SK-N-SH (cell line): Measurements from ENCODE around the gene ALOXE3. TPM values are rescaled to one million over a fixed set of nuclear protein-coding genes. Genes with fewer than 3 reads are reported as not detected.

Source experiments
- CTCF ChIA-PET: fragments of 300-600, 350-600 bp; formaldehyde crosslinking; extraction: SDS; loops from one replicate; lab custom pipeline; 2021; lab: Yijun Ruan, JAX
- POLR2A ChIA-PET: fragments of 350-600 bp; sonication (Branson Sonifier 250); formaldehyde crosslinking; extraction: SDS; loops from one replicate; lab custom pipeline; 2020; ENCODE audit warnings: antibody characterized with exemption, inconsistent platforms; lab: Yijun Ruan, JAX
- DNase-seq: peaks from one replicate; pipeline ENCODE4 v3.0.0; 2012
- H2AFZ ChIP-seq: fragments of 200-600 bp; sonication (generic); 2 replicates; pipeline ENCODE4 v1.8.1; 2016; ENCODE audit warnings: antibody characterized with exemption, mild to moderate bottlenecking, low read depth
- H3F3A ChIP-seq: fragments of 200-600 bp; sonication (generic); replicated peaks from 2 replicates; pipeline ENCODE3; 2016; ENCODE audit warnings: antibody characterized with exemption, mild to moderate bottlenecking; ENCODE audit not compliant: insufficient read depth
- H3K27ac ChIP-seq, 2 experiments: fragments of 200-500 bp in 1 of 2; fragments of 200-600 bp in 1 of 2; sonication (Bioruptor generic) in 1 of 2; sonication (generic), shearing (Covaris generic) in 1 of 2; 2 replicates each; pipeline versions ENCODE4 v1.5.1 to v1.6.1; 2014 to 2016; ENCODE audit warnings: low read depth in 2 of 2, inconsistent platforms in 1 of 2, low read length in 1 of 2, mild to moderate bottlenecking in 1 of 2, mixed read lengths in 1 of 2
- H3K27me3 ChIP-seq: fragments of 200-600 bp; sonication (generic), shearing (Covaris generic); 2 replicates; pipeline ENCODE4 v1.6.1; 2016; ENCODE audit warnings: mixed run types; ENCODE audit not compliant: insufficient read depth
- H3K36me3 ChIP-seq, 2 experiments: fragments of 200-500 bp in 1 of 2; fragments of 200-600 bp in 1 of 2; sonication (Bioruptor generic) in 1 of 2; sonication (generic) in 1 of 2; replicated peaks in 1 of 2; 2 replicates each; pipeline versions ENCODE3 to v1.5.1; 2014 to 2016; ENCODE audit warnings: low read length in 1 of 2, mild to moderate bottlenecking in 1 of 2; ENCODE audit not compliant: insufficient read depth in 2 of 2, control insufficient read depth in 1 of 2
- H3K4me1 ChIP-seq, 2 experiments: fragments of 200-500 bp in 1 of 2; fragments of 200-600 bp in 1 of 2; sonication (Bioruptor generic) in 1 of 2; sonication (generic), shearing (Covaris generic) in 1 of 2; 2 replicates each; pipeline versions ENCODE4 v1.5.1 to v1.6.1; 2014 to 2016; ENCODE audit warnings: low read depth in 1 of 2, low read length in 1 of 2, mixed run types in 1 of 2; ENCODE audit not compliant: insufficient read depth in 2 of 2, control insufficient read depth in 1 of 2
- H3K4me2 ChIP-seq: fragments of 200-600 bp; sonication (generic), shearing (Covaris generic); 2 replicates; pipeline ENCODE4 v1.6.1; 2017; ENCODE audit warnings: mixed run types
- H3K4me3 ChIP-seq, 2 experiments: fragments of 200-500 bp in 1 of 2; fragments of 200-600 bp in 1 of 2; sonication (Bioruptor generic) in 1 of 2; sonication (generic), shearing (Covaris generic) in 1 of 2; 2 replicates each; pipeline versions ENCODE4 v1.5.1 to v1.8.1; 2014 to 2016; ENCODE audit warnings: low read depth in 2 of 2, inconsistent platforms in 1 of 2, low read length in 1 of 2, mild to moderate bottlenecking in 1 of 2, mixed read lengths in 1 of 2, moderate library complexity in 1 of 2
- H3K79me2 ChIP-seq: fragments of 200-600 bp; sonication (generic); 2 replicates; pipeline ENCODE4 v1.8.1; 2017; ENCODE audit warnings: mild to moderate bottlenecking; ENCODE audit not compliant: insufficient read depth
- H3K9ac ChIP-seq: fragments of 200-600 bp; sonication (generic); 2 replicates; pipeline ENCODE4 v1.6.1; 2017; ENCODE audit warnings: mixed run types
- H3K9me2 ChIP-seq: fragments of 200-600 bp; sonication (generic); 2 replicates; pipeline ENCODE4 v1.6.1; 2017; ENCODE audit warnings: mixed run types
- H3K9me3 ChIP-seq: fragments of 200-600 bp; sonication (generic); 2 replicates; pipeline ENCODE4 v1.6.1; 2017; ENCODE audit warnings: mixed run types, mild to moderate bottlenecking, moderate library complexity
- H4K20me1 ChIP-seq: fragments of 200-600 bp; sonication (generic); 2 replicates; pipeline ENCODE4 v1.6.1; 2017; ENCODE audit warnings: mild to moderate bottlenecking, mixed run types; ENCODE audit not compliant: insufficient read depth
- EP300 ChIP-seq, 2 experiments: IDR thresholded peaks; 2 replicates each; pipeline versions ENCODE4 v1.4.0 to v1.6.1; 2012; ENCODE audit warnings: borderline replicate concordance in 1 of 2, low read depth in 1 of 2, low read length in 1 of 2
- EZH2phosphoT487 ChIP-seq: fragments of 200-600 bp; sonication (generic); IDR thresholded peaks from 2 replicates; pipeline ENCODE4 v1.6.1; 2017; ENCODE audit warnings: low read depth, mixed run types, mild to moderate bottlenecking, antibody characterized with exemption, moderate library complexity, borderline replicate concordance
- FOSL2 ChIP-seq: IDR thresholded peaks from 2 replicates; pipeline ENCODE4 v1.4.0; 2012; ENCODE audit warnings: low read depth, mild to moderate bottlenecking, moderate library complexity, borderline replicate concordance
- GABPA ChIP-seq: IDR thresholded peaks from 2 replicates; pipeline ENCODE4 v1.4.0; 2012; ENCODE audit warnings: low read depth, mild to moderate bottlenecking
- GATA2 ChIP-seq: sonication (generic); formaldehyde crosslinking; IDR thresholded peaks from 2 replicates; pipeline ENCODE4 v1.5.0; 2020; ENCODE audit warnings: mild to moderate bottlenecking, missing genetic modification reagents
- RAD21 ChIP-seq: IDR thresholded peaks from 2 replicates; pipeline ENCODE4 v1.6.1; 2012; ENCODE audit warnings: mild to moderate bottlenecking, low read length
- RXRA ChIP-seq: IDR thresholded peaks from 2 replicates; pipeline ENCODE4 v1.4.0; 2012; ENCODE audit warnings: low read depth, mild to moderate bottlenecking, borderline replicate concordance
- SIN3A ChIP-seq: IDR thresholded peaks from 2 replicates; pipeline ENCODE4 v1.6.1; 2012; ENCODE audit warnings: low read depth, mild to moderate bottlenecking, low read length, moderate library complexity, borderline replicate concordance
- SMC3 ChIP-seq: IDR thresholded peaks from 2 replicates; pipeline ENCODE4 v1.6.1; 2012; ENCODE audit warnings: low read depth, low read length, improper control_type of control experiment
- TEAD4 ChIP-seq: IDR thresholded peaks from 2 replicates; pipeline ENCODE4 v1.4.0; 2012; ENCODE audit warnings: mild to moderate bottlenecking, borderline replicate concordance; ENCODE audit not compliant: insufficient read depth
- WGBS: methylation state at CpG from one replicate; pipeline ENCODE4 v1.1.6; 2017; ENCODE audit warnings: low lambda C conversion rate; 5-methylcytosine and 5-hydroxymethylcytosine counted together
- polyA plus RNA-seq, 3 experiments: library from polyadenylated mRNA; depleted of rRNA; stranded (reverse); fragments of >200 nt; gene quantifications; 2 replicates each; pipeline ENCODE4 v1.2.3, GENCODE V29; 2012
- TF ChIP-seq, protein P1 (sequence below): fragments of 200-600 bp; sonication (generic); IDR thresholded peaks from 2 replicates; pipeline ENCODE4 v1.6.1; 2017; ENCODE audit warnings: antibody characterized with exemption, mild to moderate bottlenecking, moderate library complexity
- TF ChIP-seq, protein P2 (sequence below): IDR thresholded peaks from 2 replicates; pipeline ENCODE4 v1.4.0; 2012; ENCODE audit warnings: low read depth, borderline replicate concordance

Gene ALOXE3
- polyA plus RNA-seq, 1 of the 3 experiments (the other 2 are of a cell fraction), result 0.46 TPM

DNA sequence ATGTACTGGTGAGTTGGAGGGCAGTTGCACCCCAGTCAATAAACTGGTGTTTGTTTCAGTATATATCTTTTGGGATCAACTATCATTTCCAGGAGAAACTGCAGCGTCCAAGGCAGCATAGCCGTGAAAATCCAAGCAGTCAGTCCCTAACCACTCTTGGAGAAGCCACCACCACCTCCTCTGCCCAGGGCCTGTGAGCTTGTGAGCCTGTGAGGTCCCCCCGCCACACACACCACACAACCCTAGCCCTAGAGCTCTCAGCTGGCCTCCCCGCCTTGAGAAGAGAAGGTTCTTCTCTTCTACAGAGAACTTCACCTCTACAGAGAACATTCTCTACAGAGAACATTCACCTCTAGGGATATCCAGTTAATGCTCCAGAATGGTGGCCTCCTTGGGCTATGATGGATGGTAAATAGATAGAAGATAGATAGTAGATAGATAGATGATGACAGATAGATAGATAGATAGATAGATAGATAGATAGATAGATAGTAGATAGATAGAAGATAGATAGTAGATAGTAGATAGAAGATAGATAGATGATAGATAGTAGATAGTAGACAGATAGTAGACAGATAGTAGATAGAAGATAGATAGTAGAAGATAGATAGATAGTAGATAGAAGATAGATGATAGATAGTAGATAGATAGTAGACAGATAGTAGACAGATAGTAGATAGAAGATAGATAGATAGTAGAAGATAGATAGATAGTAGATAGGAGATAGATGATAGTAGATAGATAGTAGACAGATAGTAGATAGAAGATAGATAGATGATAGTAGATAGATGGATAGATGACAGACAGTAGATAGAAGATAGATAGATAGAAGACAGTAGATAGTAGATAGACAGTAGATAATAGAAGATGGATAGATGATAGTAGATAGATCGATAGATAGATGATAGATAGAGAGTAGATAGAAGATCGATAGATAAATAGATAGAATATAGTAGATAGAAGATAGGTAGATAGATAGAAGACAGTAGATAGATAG, 65.8 kb downstream of the ALOXE3 start:
- Histone ChIP-seq H3K4me2 (no peak overlapping the region), H2AFZ (no peak overlapping the region), H3K4me1 (no peaks in the 10 kb centered on the region; a peak in 1 of 4 replicates), H3K9ac (no peak overlapping the region), H3K36me3 (no peaks in the 10 kb centered on the region), H3K79me2 (no peaks in the 10 kb centered on the region), H3F3A (no peaks in the 10 kb centered on the region), H3K9me2 (no peaks in the 10 kb centered on the region), H4K20me1 (no peaks in the 10 kb centered on the region), H3K4me3 (no peak overlapping the region), H3K27ac (no peak overlapping the region), H3K9me3 (no peaks in the 10 kb centered on the region), H3K27me3 (no peaks in the 10 kb centered on the region)
- WGBS, result 45% methylated on average over 6 of the region's 6 CpGs
- no peak for DNase-seq
- ChIA-PET CTCF (interaction anchor here (0.7 to 1.8 kb wide), 8 partner anchors 8 to 58 kb away, joined by 3 to 5 read pairs (median 4); no protein-coding TSS in a partner anchor), POLR2A (no interaction called here)
- no peak for TF ChIP-seq TEAD4
- no peak for TF ChIP-seq EP300 (IDR thresholded peaks at IDR 0.05; ENCODE audit: borderline replicate concordance in 1 of 2, low read depth in 1 of 2, low read length in 1 of 2)
- TF ChIP-seq EZH2phosphoT487, result no peak
- TF ChIP-seq GABPA, result no peak
- no peak for TF ChIP-seq FOSL2
- TF ChIP-seq SMC3, result no peak
- TF ChIP-seq SIN3A, result no peak
- TF ChIP-seq, protein P1, sequence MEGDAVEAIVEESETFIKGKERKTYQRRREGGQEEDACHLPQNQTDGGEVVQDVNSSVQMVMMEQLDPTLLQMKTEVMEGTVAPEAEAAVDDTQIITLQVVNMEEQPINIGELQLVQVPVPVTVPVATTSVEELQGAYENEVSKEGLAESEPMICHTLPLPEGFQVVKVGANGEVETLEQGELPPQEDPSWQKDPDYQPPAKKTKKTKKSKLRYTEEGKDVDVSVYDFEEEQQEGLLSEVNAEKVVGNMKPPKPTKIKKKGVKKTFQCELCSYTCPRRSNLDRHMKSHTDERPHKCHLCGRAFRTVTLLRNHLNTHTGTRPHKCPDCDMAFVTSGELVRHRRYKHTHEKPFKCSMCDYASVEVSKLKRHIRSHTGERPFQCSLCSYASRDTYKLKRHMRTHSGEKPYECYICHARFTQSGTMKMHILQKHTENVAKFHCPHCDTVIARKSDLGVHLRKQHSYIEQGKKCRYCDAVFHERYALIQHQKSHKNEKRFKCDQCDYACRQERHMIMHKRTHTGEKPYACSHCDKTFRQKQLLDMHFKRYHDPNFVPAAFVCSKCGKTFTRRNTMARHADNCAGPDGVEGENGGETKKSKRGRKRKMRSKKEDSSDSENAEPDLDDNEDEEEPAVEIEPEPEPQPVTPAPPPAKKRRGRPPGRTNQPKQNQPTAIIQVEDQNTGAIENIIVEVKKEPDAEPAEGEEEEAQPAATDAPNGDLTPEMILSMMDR, result no peak
- TF ChIP-seq RXRA, result no peak
- TF ChIP-seq, protein P2, sequence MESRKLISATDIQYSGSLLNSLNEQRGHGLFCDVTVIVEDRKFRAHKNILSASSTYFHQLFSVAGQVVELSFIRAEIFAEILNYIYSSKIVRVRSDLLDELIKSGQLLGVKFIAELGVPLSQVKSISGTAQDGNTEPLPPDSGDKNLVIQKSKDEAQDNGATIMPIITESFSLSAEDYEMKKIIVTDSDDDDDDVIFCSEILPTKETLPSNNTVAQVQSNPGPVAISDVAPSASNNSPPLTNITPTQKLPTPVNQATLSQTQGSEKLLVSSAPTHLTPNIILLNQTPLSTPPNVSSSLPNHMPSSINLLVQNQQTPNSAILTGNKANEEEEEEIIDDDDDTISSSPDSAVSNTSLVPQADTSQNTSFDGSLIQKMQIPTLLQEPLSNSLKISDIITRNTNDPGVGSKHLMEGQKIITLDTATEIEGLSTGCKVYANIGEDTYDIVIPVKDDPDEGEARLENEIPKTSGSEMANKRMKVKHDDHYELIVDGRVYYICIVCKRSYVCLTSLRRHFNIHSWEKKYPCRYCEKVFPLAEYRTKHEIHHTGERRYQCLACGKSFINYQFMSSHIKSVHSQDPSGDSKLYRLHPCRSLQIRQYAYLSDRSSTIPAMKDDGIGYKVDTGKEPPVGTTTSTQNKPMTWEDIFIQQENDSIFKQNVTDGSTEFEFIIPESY, result no peak
- TF ChIP-seq GATA2, result no peak
- no peak for TF ChIP-seq RAD21
